Vagina (tissue), 2 donors: ENCODE measurements around the gene FBXL12. TPM values are rescaled to one million over a fixed set of nuclear protein-coding genes. Genes with fewer than 3 reads are reported as not detected.
"Not testable (repeated sequence)": the region's sequence is repeated elsewhere in the genome, so short reads cannot be mapped to it uniquely, and the experiment has no call there.

ENCODE experiments used
- DNase-seq, 2 donors: peaks; one replicate each; pipeline ENCODE4 v3.0.0-alpha.2; 2017; ENCODE audit errors: extremely low spot score in 2 of 2
- H3K27ac ChIP-seq: fragments of 200-600 bp; sonication (generic); one replicate; pipeline ENCODE4 v1.5.1; 2019
- H3K27me3 ChIP-seq: fragments of 200-600 bp; sonication (generic); one replicate; pipeline ENCODE4 v1.5.1; 2019
- H3K36me3 ChIP-seq, 2 donors: fragments of 200-600 bp; sonication (generic); one replicate each; pipeline ENCODE4 v1.5.1; 2017 to 2019
- H3K4me1 ChIP-seq: fragments of 200-600 bp; sonication (generic); one replicate; pipeline ENCODE4 v1.5.1; 2019
- H3K4me3 ChIP-seq, 2 donors: fragments of 200-600 bp; sonication (generic); 1 replicate in 1 of 2; 2 replicates in 1 of 2; pipeline ENCODE4 v1.5.1; 2016 to 2019
- H3K9me3 ChIP-seq: fragments of 200-600 bp; sonication (generic); one replicate; pipeline ENCODE4 v1.5.1; 2019
- CTCF ChIP-seq, 3 experiments: fragments of 450-650 bp in 2 of 3; fragments of 200-600 bp in 1 of 3; sonication (generic) in 1 of 3; IDR thresholded peaks; one replicate each; pipeline ENCODE4 v1.5.1; 2017 to 2019; ENCODE audit warnings: antibody characterized with exemption in 3 of 3, mild to moderate bottlenecking in 2 of 3, moderate library complexity in 2 of 3
- POLR2A ChIP-seq, 2 donors: fragments of 450-650 bp; IDR thresholded peaks; one replicate each; pipeline ENCODE4 v1.6.1; 2017; ENCODE audit warnings: antibody characterized with exemption in 2 of 2, mild to moderate bottlenecking in 2 of 2, moderate library complexity in 2 of 2
- POLR2AphosphoS5 ChIP-seq, 2 donors: sonication (generic); formaldehyde crosslinking; IDR thresholded peaks; one replicate each; pipeline ENCODE4 v1.9.0; 2017; ENCODE audit warnings: antibody characterized with exemption in 2 of 2, mild to moderate bottlenecking in 2 of 2, low read depth in 1 of 2; ENCODE audit not compliant: insufficient read depth in 1 of 2
- intact Hi-C: fragments of 100-400 bp; cut with DNase I; formaldehyde crosslinking; loops from one replicate; pipeline ENCODE4 v1.15.1; 2023
- total RNA-seq: library from RNA; depleted of rRNA; stranded (reverse); fragments of >200 nt; gene quantifications from one replicate; pipeline ENCODE4 v1.2.3, GENCODE V29; 2016

Gene FBXL12
- total RNA-seq, 1 donor from 2014 or later: 39.8 TPM

GRCh38 chr19:9847087-9847671, 28.3 kb upstream of the FBXL12 start:
- H3K27ac ChIP-seq: peak overlapping the region; percentile 69
- H3K4me1 ChIP-seq: peaks cover 19% of the 10 kb centered on the region
- intact Hi-C loops: no loop called here
- no peaks in the 10 kb centered on the region for H3K9me3 ChIP-seq
- H3K4me3 ChIP-seq: no peak overlapping the region
- DNase-seq: no peak
- TF ChIP-seq POLR2AphosphoS5 (IDR thresholded peaks at IDR 0.05; ENCODE audit: insufficient read depth in 1 of 2, low read depth in 1 of 2): peak; percentile 30 to 42
- no peak for TF ChIP-seq POLR2A (IDR thresholded peaks at IDR 0.05)
- TF ChIP-seq CTCF (IDR thresholded peaks at IDR 0.05): peak; percentile 22 to 50 (median 34)
- no peaks in the 10 kb centered on the region for H3K27me3 ChIP-seq
- peaks cover 0 to 37% of the 10 kb centered on the region in 2 donors for H3K36me3 ChIP-seq

- DNase-seq, H3K4me3 ChIP-seq, H3K27me3 ChIP-seq, intact Hi-C loops, H3K27ac ChIP-seq, H3K9me3 ChIP-seq: not testable (repeated sequence)
- Histone ChIP-seq H3K36me3 (peaks cover 0 to 62% of the 10 kb centered on the region in 2 donors), H3K4me1 (peaks cover 19% of the 10 kb centered on the region)
Observed at GRCh38 chr19:9843626-9844273, 24.9 kb upstream of the FBXL12 start.

GRCh38 chr19:9842834-9843625, 24.2 kb upstream of the FBXL12 start:
- Histone ChIP-seq H3K9me3 (no peaks in the 10 kb centered on the region), H3K27me3 (no peaks in the 10 kb centered on the region), H3K36me3 (peaks cover 0 to 61% of the 10 kb centered on the region in 2 donors), H3K4me3 (no peak overlapping the region), H3K27ac (no peak overlapping the region), H3K4me1 (peaks cover 19% of the 10 kb centered on the region)
- no peak for DNase-seq
- TF ChIP-seq POLR2A (IDR thresholded peaks at IDR 0.05) (no peak), POLR2AphosphoS5 (IDR thresholded peaks at IDR 0.05; ENCODE audit: insufficient read depth in 1 of 2, low read depth in 1 of 2) (no peak), CTCF (IDR thresholded peaks at IDR 0.05) (no peak)
- intact Hi-C loops: no loop called here

GRCh38 chr19:9839415-9839814, 20.5 kb upstream of the FBXL12 start:
- H3K36me3 ChIP-seq: peaks cover 0 to 56% of the 10 kb centered on the region in 2 donors
- TF ChIP-seq POLR2A (IDR thresholded peaks at IDR 0.05) (no peak), CTCF (IDR thresholded peaks at IDR 0.05) (no peak), POLR2AphosphoS5 (IDR thresholded peaks at IDR 0.05; ENCODE audit: insufficient read depth in 1 of 2, low read depth in 1 of 2) (no peak)

GRCh38 chr19:9838324-9838723, 19.4 kb upstream of the FBXL12 start:
- TF ChIP-seq POLR2A (IDR thresholded peaks at IDR 0.05) (no peak), POLR2AphosphoS5 (IDR thresholded peaks at IDR 0.05; ENCODE audit: insufficient read depth in 1 of 2, low read depth in 1 of 2) (no peak), CTCF (IDR thresholded peaks at IDR 0.05) (no peak)
- intact Hi-C loops: no loop called here
- H3K27ac ChIP-seq: no peak overlapping the region
- peaks cover 0 to 45% of the 10 kb centered on the region in 2 donors for H3K36me3 ChIP-seq
- H3K4me1 ChIP-seq: peaks cover 29% of the 10 kb centered on the region
- DNase-seq: no peak
- H3K27me3 ChIP-seq: no peaks in the 10 kb centered on the region
- no peak overlapping the region for H3K4me3 ChIP-seq
- no peaks in the 10 kb centered on the region for H3K9me3 ChIP-seq

More at GRCh38 chr19:9839415-9839814, 20.5 kb upstream of the FBXL12 start:
- Histone ChIP-seq H3K9me3 (no peaks in the 10 kb centered on the region), H3K4me3 (no peak overlapping the region), H3K27me3 (no peaks in the 10 kb centered on the region), H3K4me1 (peaks cover 25% of the 10 kb centered on the region), H3K27ac (no peak overlapping the region)
- intact Hi-C loops: no loop called here
- DNase-seq: no peak
